ENCODE results near the gene ACACB. TPM values are rescaled to one million over a fixed set of nuclear protein-coding genes. Genes with fewer than 3 reads are reported as not detected.

The ACACB gene
- total RNA-seq, 3 donors from 2014 or later (not counting 1 experiment from before 2014, with no cell fraction given): 4.1 to 14.3 (median 8.4) TPM

- no peak overlapping the region for H3K27ac ChIP-seq (ENCODE audit: low read length)
- Mint-ChIP-seq H3K4me3 (no peak overlapping the region), H3K9me3 (no peaks in the 10 kb centered on the region), H3K36me3 (no peaks in the 10 kb centered on the region), H3K27me3 (ENCODE audit: low read depth in 2 of 2) (peaks cover 0 to 4% of the 10 kb centered on the region in 2 donors), H3K27ac (no peak overlapping the region), H3K4me1 (peaks cover 6 to 10% of the 10 kb centered on the region in 2 donors)
- no peaks in the 10 kb centered on the region for H3K9me3 ChIP-seq (ENCODE audit: control insufficient read depth, insufficient read depth, low read length)
- H3K36me3 ChIP-seq (ENCODE audit: control insufficient read depth, insufficient read depth, low read length): no peaks in the 10 kb centered on the region
- 69% methylated on average over 7 of the region's 7 CpGs for WGBS (ENCODE audit: insufficient coverage)
- H3K27me3 ChIP-seq (ENCODE audit: control insufficient read depth, insufficient read depth, low read length): no peaks in the 10 kb centered on the region
- ATAC-seq (no peak), DNase-seq (no peak)
- no peaks in the 10 kb centered on the region for H3K4me1 ChIP-seq (ENCODE audit: control insufficient read depth, insufficient read depth, low read length)
- intact Hi-C loops (cut with micrococcal nuclease): no loop called here
- TF ChIP-seq CTCF (IDR thresholded peaks at IDR 0.05): no peak
- H3K4me3 ChIP-seq (ENCODE audit: low read length): no peak overlapping the region
Measured at GRCh38 chr12:109125791-109126190, 9.4 kb downstream of the ACACB start.

GRCh38 chr12:109126784-109127183 is 10.4 kb downstream of the ACACB start:
- Mint-ChIP-seq H3K36me3 (no peaks in the 10 kb centered on the region), H3K27me3 (ENCODE audit: low read depth in 2 of 2) (peaks cover 0 to 4% of the 10 kb centered on the region in 2 donors), H3K4me3 (no peak overlapping the region), H3K4me1 (peaks cover 6 to 10% of the 10 kb centered on the region in 2 donors), H3K9me3 (no peaks in the 10 kb centered on the region), H3K27ac (no peak overlapping the region)
- ATAC-seq (no peak), DNase-seq (no peak)
- TF ChIP-seq CTCF (IDR thresholded peaks at IDR 0.05): no peak
- WGBS (ENCODE audit: insufficient coverage): 95% methylated on average over 3 of the region's 3 CpGs
- intact Hi-C loops (cut with micrococcal nuclease): no loop called here
- Histone ChIP-seq H3K36me3 (ENCODE audit: control insufficient read depth, insufficient read depth, low read length) (no peaks in the 10 kb centered on the region), H3K4me1 (ENCODE audit: control insufficient read depth, insufficient read depth, low read length) (no peaks in the 10 kb centered on the region), H3K27me3 (ENCODE audit: control insufficient read depth, insufficient read depth, low read length) (no peaks in the 10 kb centered on the region), H3K27ac (ENCODE audit: low read length) (no peak overlapping the region), H3K9me3 (ENCODE audit: control insufficient read depth, insufficient read depth, low read length) (no peaks in the 10 kb centered on the region), H3K4me3 (ENCODE audit: low read length) (no peak overlapping the region)

GRCh38 chr12:109127533-109128242 is 11.3 kb downstream of the ACACB start:
- no peak for DNase-seq
- 95% methylated on average over 13 of the region's 13 CpGs for WGBS (ENCODE audit: insufficient coverage)

More at GRCh38 chr12:109127533-109128242, 11.3 kb downstream of the ACACB start:
- Histone ChIP-seq H3K4me3 (ENCODE audit: low read length) (no peak overlapping the region), H3K4me1 (ENCODE audit: control insufficient read depth, insufficient read depth, low read length) (no peaks in the 10 kb centered on the region), H3K27me3 (ENCODE audit: control insufficient read depth, insufficient read depth, low read length) (no peaks in the 10 kb centered on the region), H3K27ac (ENCODE audit: low read length) (no peak overlapping the region), H3K36me3 (ENCODE audit: control insufficient read depth, insufficient read depth, low read length) (no peaks in the 10 kb centered on the region), H3K9me3 (ENCODE audit: control insufficient read depth, insufficient read depth, low read length) (no peaks in the 10 kb centered on the region)
- Mint-ChIP-seq H3K27ac (no peak overlapping the region), H3K9me3 (no peaks in the 10 kb centered on the region), H3K27me3 (ENCODE audit: low read depth in 2 of 2) (peaks cover 0 to 4% of the 10 kb centered on the region in 2 donors), H3K4me3 (no peak overlapping the region), H3K4me1 (peaks cover 6 to 10% of the 10 kb centered on the region in 2 donors), H3K36me3 (no peaks in the 10 kb centered on the region)
- intact Hi-C loops (cut with micrococcal nuclease): no loop called here
- TF ChIP-seq CTCF (IDR thresholded peaks at IDR 0.05): no peak
- no peak for ATAC-seq

Measured in natural killer cell (primary cell).